GM10266 (cell line): ENCODE results near the gene CA12.

ENCODE experiments used
- DNase-seq: peaks from one replicate; pipeline ENCODE4 v3.0.0; 2012; ENCODE audit errors: extremely low spot score
- CTCF ChIP-seq: IDR thresholded peaks from 2 replicates; pipeline ENCODE4 v1.5.1; 2012; ENCODE audit warnings: mild to moderate bottlenecking, low read depth; ENCODE audit not compliant: control insufficient read depth, insufficient read depth; ENCODE audit errors: missing control alignments

Gene CA12

GRCh38 chr15:63340878-63341277, 40.8 kb downstream of the CA12 start:
- no peak for TF ChIP-seq CTCF
- no peak for DNase-seq

GRCh38 chr15:63340353-63340752, 41.3 kb downstream of the CA12 start:
- TF ChIP-seq CTCF, result no peak
- DNase-seq, result no peak

GRCh38 chr15:63339836-63340235, 41.8 kb downstream of the CA12 start:
- no peak for DNase-seq
- no peak for TF ChIP-seq CTCF

GRCh38 chr15:63339006-63339766, 42.5 kb downstream of the CA12 start:
- TF ChIP-seq CTCF, result no peak
- no peak for DNase-seq

- no peak for TF ChIP-seq CTCF
- DNase-seq, result no peak
These were observed 43.5 kb downstream of the CA12 start for GRCh38 chr15:63338170-63338569.

GRCh38 chr15:63337046-63337445, 44.6 kb downstream of the CA12 start:
- no peak for DNase-seq
- no peak for TF ChIP-seq CTCF

GRCh38 chr15:63335543-63336240, 46.0 kb downstream of the CA12 start:
- no peak for DNase-seq

More at GRCh38 chr15:63335543-63336240, 46.0 kb downstream of the CA12 start:
- no peak for TF ChIP-seq CTCF
